ENCODE results near the gene NDUFS4. TPM values are rescaled to one million over a fixed set of nuclear protein-coding genes. Genes with fewer than 3 reads are reported as not detected.

NDUFS4 gene
- total and polyA plus RNA-seq, 9 of the 15 experiments (the other 6 are each of a cell fraction or from before 2014, with no cell fraction given) = 68.7 to 313 (median 113) TPM

- TF ChIP-seq MYBL2 (IDR thresholded peaks at IDR 0.05; ENCODE audit: low read depth) = no peak
- TF ChIP-seq MYBL2 (CRISPR knock-in tag; IDR thresholded peaks at IDR 0.05; ENCODE audit: borderline replicate concordance) = no peak
- TF ChIP-seq POLR3A (IDR thresholded peaks at IDR 0.05; ENCODE audit: borderline replicate concordance, extremely low read depth, insufficient read depth, insufficient read length) = no peak
- no peak for TF ChIP-seq TFE3 (CRISPR knock-in tag; IDR thresholded peaks at IDR 0.05)
- no peak for TF ChIP-seq POLR2H (tag; IDR thresholded peaks at IDR 0.05; ENCODE audit: low read depth)
- TF ChIP-seq SMAD4 (CRISPR knock-in tag; conservative IDR thresholded peaks at IDR 0.05) = no peak
These were observed 21.8 kb downstream of the NDUFS4 start (continued) for GRCh38 chr5:53582225-53582624.

- TF ChIP-seq ZZZ3 (IDR thresholded peaks at IDR 0.05) (no peak), POLR2AphosphoS2 (IDR thresholded peaks at IDR 0.05; ENCODE audit: low read length) (no peak), NR3C1 (CRISPR knock-in tag; IDR thresholded peaks at IDR 0.05) (no peak), PBX2 (CRISPR knock-in tag; IDR thresholded peaks at IDR 0.05; ENCODE audit: low read depth) (no peak), PBX2 (tag; conservative IDR thresholded peaks at IDR 0.05; ENCODE audit: low read depth) (no peak), ZNF740 (CRISPR knock-in tag; IDR thresholded peaks at IDR 0.05) (no peak), ZNF740 (tag; IDR thresholded peaks at IDR 0.05) (no peak), NR2C1 (IDR thresholded peaks at IDR 0.05) (no peak), NR2C1 (tag; IDR thresholded peaks at IDR 0.05) (no peak), NFIX (CRISPR knock-in tag; IDR thresholded peaks at IDR 0.05; ENCODE audit: low read depth) (no peak), RAD21 (CRISPR knock-in tag; conservative IDR thresholded peaks at IDR 0.05 in 1 of 2, IDR thresholded peaks at IDR 0.05 in 1 of 2) (no peak), RCOR1 (IDR thresholded peaks at IDR 0.05; ENCODE audit: borderline replicate concordance in 1 of 2, low read depth in 2 of 2, low read length in 2 of 2) (no peak)
- CTCF ChIA-PET (ENCODE audit: low intra/inter-chr PET ratio) = no interaction called here
- Histone ChIP-seq H3K4me3 (no peak overlapping the region), H3K9me1 (ENCODE audit: control insufficient read depth, insufficient read depth, low read length) (no peaks in the 10 kb centered on the region), H3K27ac (ENCODE audit: extremely low read depth, low read depth, low read length) (no peak overlapping the region), H4K20me1 (replicated peaks; ENCODE audit: control insufficient read depth, insufficient read depth, low read length) (no peaks in the 10 kb centered on the region; the same call in 1 of the 2 replicates), H3K9me3 (replicated peaks; ENCODE audit: control insufficient read depth, insufficient read depth, low read depth, low read length) (no peaks in the 10 kb centered on the region), H2AFZ (ENCODE audit: low read depth, low read length) (no peak overlapping the region), H3K9ac (ENCODE audit: insufficient read depth in 1 of 2, low read depth in 2 of 2, low read length in 2 of 2) (no peak overlapping the region), H3K27me3 (ENCODE audit: control insufficient read depth in 2 of 2, insufficient read depth in 2 of 2, low read length in 2 of 2) (no peaks in the 10 kb centered on the region), H3K4me2 (ENCODE audit: insufficient read depth, low read length) (no peak overlapping the region), H3K79me2 (ENCODE audit: control insufficient read depth, insufficient read depth, low read length) (peaks cover 64% of the 10 kb centered on the region), H3K4me1 (replicated peaks in 1 of 2; ENCODE audit: control insufficient read depth in 2 of 2, insufficient read depth in 2 of 2, low read length in 2 of 2) (no peaks in the 10 kb centered on the region; a peak in 1 of 5 replicates), H3K36me3 (ENCODE audit: control insufficient read depth, insufficient read depth, low read length) (no peaks in the 10 kb centered on the region; the same call in 2 of the 3 replicates)
- no TSS peak for BruUV-seq (replicated peaks)
- POLR2A ChIA-PET = no interaction called here
- 29% methylated on average over 1 of the region's 1 CpG for WGBS (ENCODE audit: insufficient coverage, low coverage, missing lambda C conversion rate)
- ATAC-seq = no peak
- no peak for FAIRE-seq
- in situ Hi-C loops (cut with MboI) (no loop called here), intact Hi-C loops (cut with micrococcal nuclease) (no loop called here)
- no peak for DNase-seq (ENCODE audit: extremely low read depth in 1 of 4, low spot score in 3 of 4)
These were observed 30.3 kb downstream of the NDUFS4 start for GRCh38 chr5:53590759-53591158.
